ENCODE results near the gene PTPN14. TPM values are rescaled to one million over a fixed set of nuclear protein-coding genes. Genes with fewer than 3 reads are reported as not detected.

Gene PTPN14
- total and polyA plus RNA-seq, 2 of the 4 experiments (the other 2 are of a cell fraction): 21.5 to 31.7 TPM

GRCh38 chr1:214427871-214428277 is 123.5 kb downstream of the PTPN14 start:
- Histone ChIP-seq H3K79me1 (ENCODE audit: low read depth in 1 of 2, low read length in 2 of 2) (peaks cover 28 to 54% of the 10 kb centered on the region in 2 experiments), H2BK120ac (ENCODE audit: low read depth, low read length) (peak overlapping the region; percentile 63), H3K18ac (ENCODE audit: low read depth, low read length) (peak overlapping the region; percentile 2; the same call in 1 of the 2 replicates), H3K4me3 (ENCODE audit: insufficient read depth, low read depth, low read length) (no peak overlapping the region), H4K5ac (ENCODE audit: low read depth, low read length) (peak overlapping the region; percentile 28), H2BK15ac (ENCODE audit: low read depth, low read length) (peak overlapping the region; percentile 1; the same call in 1 of the 3 replicates), H2BK5ac (ENCODE audit: low read depth, low read length, poor library complexity, severe bottlenecking) (peak overlapping the region; percentile 75), H3K14ac (replicated peaks; ENCODE audit: low read depth, low read length) (peak overlapping the region; percentile 14), H2AK5ac (ENCODE audit: low read depth, low read length) (0 out of 2 replicates have a peak overlapping the region, but pooled peaks have one; percentile 18), H2AFZ (replicated peaks; ENCODE audit: low read length, poor library complexity) (peak overlapping the region; percentile 25), H2AK9ac (replicated peaks; ENCODE audit: low read depth, low read length, poor library complexity) (peak overlapping the region; percentile 11), H3K36me3 (ENCODE audit: control insufficient read depth, insufficient read depth, low read length) (peaks cover 1% of the 10 kb centered on the region; the same call in 1 of the 2 replicates), H3K23ac (ENCODE audit: low read depth, low read length) (peak overlapping the region; percentile 66; the same call in 1 of the 2 replicates), H3K4me2 (ENCODE audit: low read depth, low read length) (peak overlapping the region; percentile 2; the same call in 1 of the 2 replicates), H3K9me1 (ENCODE audit: insufficient read depth, low read length) (peaks cover 8% of the 10 kb centered on the region), H3K4ac (ENCODE audit: low read depth, low read length) (peak overlapping the region; percentile 64), H3K56ac (ENCODE audit: extremely low read depth, insufficient read depth, low read length) (peak overlapping the region; percentile 45; the same call in 1 of the 2 replicates), H2BK20ac (ENCODE audit: low read depth, low read length) (peak overlapping the region; percentile 64), H3K27ac (ENCODE audit: insufficient read depth, low read length) (peak overlapping the region; percentile 61), H3K27me3 (ENCODE audit: control insufficient read depth, insufficient read depth, low read length) (no peaks in the 10 kb centered on the region), H4K91ac (ENCODE audit: insufficient read depth, low read depth, low read length) (peak overlapping the region; percentile 61), H3K9ac (ENCODE audit: low read depth, low read length) (no peak overlapping the region), H3K9me3 (ENCODE audit: control insufficient read depth, insufficient read depth, low read length) (no peaks in the 10 kb centered on the region), H4K20me1 (ENCODE audit: insufficient read depth, low read length) (no peaks in the 10 kb centered on the region; the same call in 1 of the 2 replicates), H3K4me1 (ENCODE audit: control insufficient read depth, insufficient read depth, low read length) (peaks cover 12% of the 10 kb centered on the region), H4K8ac (ENCODE audit: low read depth in 2 of 2, low read length in 2 of 2) (peak overlapping the region in 1 of 2 experiments; percentile 65; a peak in 3 of 4 replicates)
- BruUV-seq (replicated peaks): no TSS peak
- in situ Hi-C loops (cut with MboI; ENCODE audit: low sequenced_read_pairs) (no loop called here), dilution Hi-C loops (cut with HindIII; ENCODE audit: low sequenced_read_pairs, unreplicated experiment) (no loop called here), intact Hi-C loops (cut with micrococcal nuclease) (no loop called here)
- TF ChIP-seq POLR2A (IDR thresholded peaks at IDR 0.05; ENCODE audit: low read depth, low read length): no peak
- TF ChIP-seq SMC3 (IDR thresholded peaks at IDR 0.05; ENCODE audit: low read depth, low read length): no peak
- TF ChIP-seq ELK1 (IDR thresholded peaks at IDR 0.05; ENCODE audit: borderline replicate concordance, low read depth, low read length): no peak
- TF ChIP-seq MAZ (IDR thresholded peaks at IDR 0.05; ENCODE audit: borderline replicate concordance, low read depth, low read length): no peak
- peak; percentile 50 for TF ChIP-seq FOS (IDR thresholded peaks at IDR 0.05; ENCODE audit: low read depth, low read length)
- no peak for TF ChIP-seq NFE2L2 (IDR thresholded peaks at IDR 0.05; ENCODE audit: low read depth, low read length)
- TF ChIP-seq MXI1 (IDR thresholded peaks at IDR 0.05; ENCODE audit: borderline replicate concordance, low read depth, low read length): no peak
- TF ChIP-seq CEBPB (IDR thresholded peaks at IDR 0.05; ENCODE audit: low read depth, low read length): peak; percentile 73
- TF ChIP-seq MAFK (IDR thresholded peaks at IDR 0.05; ENCODE audit: low read depth, low read length): no peak
- 0 out of 2 replicates have a peak, but pooled peaks have one; percentile 13 for TF ChIP-seq RAD21 (IDR thresholded peaks at IDR 0.05; ENCODE audit: low read length)
- peak; percentile 42; the same call in 1 of the 2 replicates for TF ChIP-seq BHLHE40 (IDR thresholded peaks at IDR 0.05; ENCODE audit: low read depth, low read length)
- no peak for TF ChIP-seq USF2 (IDR thresholded peaks at IDR 0.05; ENCODE audit: low read depth, low read length)
- TF ChIP-seq CTCF (conservative IDR thresholded peaks at IDR 0.05; ENCODE audit: low read depth, low read length): no peak
- ChIA-PET CTCF (no interaction called here), POLR2A (ENCODE audit: unreplicated experiment) (interaction anchor here (0.7 kb wide), 1 partner anchor 46 kb away, joined by 3 read pairs; no protein-coding TSS in a partner anchor)
- ATAC-seq (ENCODE audit: low read depth): peak; percentile 83
- 20% methylated on average over 3 of the region's 7 CpGs; no CpG with 5 or more reads in 1 of the 2 experiments for WGBS, 2 experiments (ENCODE audit: extremely low coverage in 2 of 2, insufficient read length in 1 of 2)
- peak; percentile 98 for DNase-seq

Measured in IMR-90 (cell line).